ENCODE measurements around the gene CRIP3.
"Not testable (repeated sequence)": the region's sequence is repeated elsewhere in the genome, so short reads cannot be mapped to it uniquely, and the experiment has no call there.

The CRIP3 gene

DNA sequence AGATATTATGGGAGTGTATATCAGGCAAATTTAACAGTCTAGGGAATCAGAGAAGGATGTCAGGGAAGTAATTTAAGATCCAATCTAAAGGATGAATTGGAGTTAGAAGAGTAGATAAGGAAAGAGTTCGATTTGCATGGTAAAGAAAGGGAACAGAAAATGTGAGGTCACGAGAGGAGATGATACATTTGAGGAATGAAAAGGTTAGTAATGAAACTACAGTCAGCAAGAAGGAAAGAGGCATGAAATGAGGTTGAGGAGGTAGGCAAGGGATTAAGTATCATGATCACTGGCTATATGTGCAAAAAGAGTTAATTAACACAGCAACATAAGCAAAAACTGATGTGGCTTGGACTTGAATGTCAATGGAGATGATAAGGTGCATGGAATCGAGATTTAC is 38.4 kb upstream of the CRIP3 start:
- Histone ChIP-seq H4K20me1 (ENCODE audit: insufficient read depth) (no peaks in the 10 kb centered on the region), H2AFZ (ENCODE audit: low read depth) (no peak overlapping the region), H3K79me2 (ENCODE audit: insufficient read depth, low read depth) (no peaks in the 10 kb centered on the region), H3K4me2 (no peak overlapping the region), H3K36me3 (ENCODE audit: insufficient read depth) (no peaks in the 10 kb centered on the region), H3K27me3 (ENCODE audit: insufficient read depth, low read depth) (no peaks in the 10 kb centered on the region), H3K4me1 (ENCODE audit: low read depth, poor library complexity, severe bottlenecking) (no peaks in the 10 kb centered on the region), H3K27ac (no peak overlapping the region), H3K9ac (no peak overlapping the region), H3K4me3 (IDR thresholded peaks at IDR 0.05; ENCODE audit: insufficient read depth, low read depth, low read length) (no peak overlapping the region)
- TF ChIP-seq, protein P1, sequence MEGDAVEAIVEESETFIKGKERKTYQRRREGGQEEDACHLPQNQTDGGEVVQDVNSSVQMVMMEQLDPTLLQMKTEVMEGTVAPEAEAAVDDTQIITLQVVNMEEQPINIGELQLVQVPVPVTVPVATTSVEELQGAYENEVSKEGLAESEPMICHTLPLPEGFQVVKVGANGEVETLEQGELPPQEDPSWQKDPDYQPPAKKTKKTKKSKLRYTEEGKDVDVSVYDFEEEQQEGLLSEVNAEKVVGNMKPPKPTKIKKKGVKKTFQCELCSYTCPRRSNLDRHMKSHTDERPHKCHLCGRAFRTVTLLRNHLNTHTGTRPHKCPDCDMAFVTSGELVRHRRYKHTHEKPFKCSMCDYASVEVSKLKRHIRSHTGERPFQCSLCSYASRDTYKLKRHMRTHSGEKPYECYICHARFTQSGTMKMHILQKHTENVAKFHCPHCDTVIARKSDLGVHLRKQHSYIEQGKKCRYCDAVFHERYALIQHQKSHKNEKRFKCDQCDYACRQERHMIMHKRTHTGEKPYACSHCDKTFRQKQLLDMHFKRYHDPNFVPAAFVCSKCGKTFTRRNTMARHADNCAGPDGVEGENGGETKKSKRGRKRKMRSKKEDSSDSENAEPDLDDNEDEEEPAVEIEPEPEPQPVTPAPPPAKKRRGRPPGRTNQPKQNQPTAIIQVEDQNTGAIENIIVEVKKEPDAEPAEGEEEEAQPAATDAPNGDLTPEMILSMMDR (conservative IDR thresholded peaks at IDR 0.05; ENCODE audit: low read depth, low read length): no peak

DNA sequence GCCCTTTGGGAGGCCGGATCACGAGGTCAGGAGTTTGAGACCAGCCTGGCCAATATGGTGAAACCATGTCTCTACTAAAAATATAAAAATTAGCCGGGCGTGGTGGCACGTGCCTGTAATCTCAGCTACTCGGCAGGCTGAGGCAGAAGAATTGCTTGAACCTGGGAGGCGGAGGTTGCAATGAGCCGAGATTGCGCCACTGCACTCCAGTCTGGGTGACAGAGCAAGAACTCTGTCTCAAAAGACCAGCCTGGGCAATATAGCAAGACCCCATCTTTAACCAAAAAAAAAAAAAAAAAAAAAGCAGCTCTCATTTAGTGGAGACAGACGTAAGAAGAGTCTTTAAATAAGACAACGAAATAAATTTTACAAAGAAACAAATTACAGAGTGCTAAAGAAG is 37.6 kb upstream of the CRIP3 start:
- H3K36me3 ChIP-seq (ENCODE audit: insufficient read depth); H4K20me1 ChIP-seq (ENCODE audit: insufficient read depth); H3K4me2 ChIP-seq; H3K4me1 ChIP-seq (ENCODE audit: low read depth, poor library complexity, severe bottlenecking); H2AFZ ChIP-seq (ENCODE audit: low read depth); H3K27ac ChIP-seq; H3K9ac ChIP-seq; H3K27me3 ChIP-seq (ENCODE audit: insufficient read depth, low read depth); H3K79me2 ChIP-seq (ENCODE audit: insufficient read depth, low read depth); H3K4me3 ChIP-seq (IDR thresholded peaks at IDR 0.05; ENCODE audit: insufficient read depth, low read depth, low read length): not testable (repeated sequence)

DNA sequence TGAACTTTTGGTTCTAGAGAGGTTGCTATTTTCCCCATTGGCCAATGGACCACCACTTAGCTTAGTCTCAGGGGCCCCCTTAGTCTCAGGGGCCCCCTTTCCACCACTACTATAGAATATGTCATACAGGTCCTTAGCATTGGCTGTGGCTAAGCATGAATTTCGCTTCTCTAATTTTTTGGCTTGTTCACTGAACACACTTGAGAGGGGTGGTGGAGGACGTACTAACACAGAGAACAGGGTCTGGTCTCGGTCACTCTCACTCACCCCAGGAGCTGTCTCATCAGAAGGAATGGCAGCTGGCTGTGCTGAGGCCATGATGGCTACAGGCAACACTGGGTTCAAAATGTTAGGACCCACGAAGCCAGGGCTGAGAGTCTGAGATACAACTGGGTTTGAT is 30.5 kb upstream of the CRIP3 start:
- no peak overlapping the region for H2AFZ ChIP-seq (ENCODE audit: low read depth)
- H3K27me3 ChIP-seq (ENCODE audit: insufficient read depth, low read depth): no peaks in the 10 kb centered on the region
- no peak overlapping the region for H3K9ac ChIP-seq
- no peaks in the 10 kb centered on the region for H3K36me3 ChIP-seq (ENCODE audit: insufficient read depth)
- no peaks in the 10 kb centered on the region for H3K4me1 ChIP-seq (ENCODE audit: low read depth, poor library complexity, severe bottlenecking)
- TF ChIP-seq, protein P1 (conservative IDR thresholded peaks at IDR 0.05; ENCODE audit: low read depth, low read length): no peak
- H3K79me2 ChIP-seq (ENCODE audit: insufficient read depth, low read depth): no peaks in the 10 kb centered on the region
- H4K20me1 ChIP-seq (ENCODE audit: insufficient read depth): no peaks in the 10 kb centered on the region
- no peak overlapping the region for H3K4me3 ChIP-seq (IDR thresholded peaks at IDR 0.05; ENCODE audit: insufficient read depth, low read depth, low read length)
- H3K27ac ChIP-seq: no peak overlapping the region
- H3K4me2 ChIP-seq: no peak overlapping the region

DNA sequence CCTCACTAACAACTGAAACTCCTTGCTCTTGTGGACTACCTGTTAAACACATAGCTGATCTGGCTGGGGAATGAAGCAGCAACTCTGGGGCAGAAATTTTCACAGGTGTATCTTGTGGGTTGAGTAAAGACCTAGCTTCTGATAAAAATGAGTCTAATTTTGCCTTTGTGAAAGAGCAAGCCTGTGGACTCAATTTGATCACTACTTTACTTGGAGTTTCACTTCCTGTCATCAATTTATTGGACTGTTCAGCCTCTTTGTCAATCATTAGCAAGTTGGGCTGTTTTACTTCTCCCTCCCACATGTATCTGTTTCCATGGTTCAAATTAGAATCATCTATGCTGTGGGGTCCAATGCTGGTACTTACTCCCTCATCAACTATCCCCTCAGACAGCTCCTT is 29.6 kb upstream of the CRIP3 start:
- Histone ChIP-seq H2AFZ (ENCODE audit: low read depth) (no peak overlapping the region), H3K9ac (no peak overlapping the region), H3K27me3 (ENCODE audit: insufficient read depth, low read depth) (no peaks in the 10 kb centered on the region), H3K4me1 (ENCODE audit: low read depth, poor library complexity, severe bottlenecking) (no peaks in the 10 kb centered on the region), H3K27ac (no peak overlapping the region), H3K4me3 (IDR thresholded peaks at IDR 0.05; ENCODE audit: insufficient read depth, low read depth, low read length) (no peak overlapping the region), H4K20me1 (ENCODE audit: insufficient read depth) (no peaks in the 10 kb centered on the region), H3K36me3 (ENCODE audit: insufficient read depth) (no peaks in the 10 kb centered on the region), H3K4me2 (no peak overlapping the region), H3K79me2 (ENCODE audit: insufficient read depth, low read depth) (no peaks in the 10 kb centered on the region)
- TF ChIP-seq, protein P1 (conservative IDR thresholded peaks at IDR 0.05; ENCODE audit: low read depth, low read length): no peak

- no peak overlapping the region for H3K4me3 ChIP-seq (IDR thresholded peaks at IDR 0.05; ENCODE audit: insufficient read depth, low read depth, low read length)
- no peaks in the 10 kb centered on the region for H3K36me3 ChIP-seq (ENCODE audit: insufficient read depth)
- H4K20me1 ChIP-seq (ENCODE audit: insufficient read depth): no peaks in the 10 kb centered on the region
- no peaks in the 10 kb centered on the region for H3K27me3 ChIP-seq (ENCODE audit: insufficient read depth, low read depth)
- H3K27ac ChIP-seq: no peak overlapping the region
- H3K4me2 ChIP-seq: no peak overlapping the region
- no peak overlapping the region for H3K9ac ChIP-seq
- no peaks in the 10 kb centered on the region for H3K79me2 ChIP-seq (ENCODE audit: insufficient read depth, low read depth)
- no peak overlapping the region for H2AFZ ChIP-seq (ENCODE audit: low read depth)
- TF ChIP-seq, protein P1 (conservative IDR thresholded peaks at IDR 0.05; ENCODE audit: low read depth, low read length): no peak
- H3K4me1 ChIP-seq (ENCODE audit: low read depth, poor library complexity, severe bottlenecking): no peaks in the 10 kb centered on the region
Observed at GRCh38 chr6:43336382-43336781, 27.8 kb upstream of the CRIP3 start.
